WTC11 (cell line): ENCODE results near the gene SH3TC1. TPM values are rescaled to one million over a fixed set of nuclear protein-coding genes. Genes with fewer than 3 reads are reported as not detected.

ENCODE experiments used
- ATAC-seq: fragments of 200-7000 bp; cut with Tn5 transposase; 2 replicates; pipeline ENCODE4 v1.10.0; 2021; ENCODE audit warnings: mild to moderate bottlenecking, moderate library complexity
- CTCF ChIA-PET: fragments of 300-600 bp; sonication (Branson Sonifier 250); formaldehyde crosslinking; loops from one replicate; lab custom pipeline; 2021; ENCODE audit warnings: antibody characterized with exemption; lab: Charles Lee
- POLR2A ChIA-PET: fragments of 350-600 bp; sonication (Branson Sonifier 250); formaldehyde crosslinking; loops from one replicate; lab custom pipeline; 2021; ENCODE audit warnings: antibody characterized with exemption; lab: Charles Lee
- DNase-seq: peaks from one replicate; pipeline ENCODE4 v3.0.0; 2021; ENCODE audit warnings: low spot score
- H3K27ac Mint-ChIP-seq: 2 replicates; pipeline ENCODE4 v1.8.0; 2021; ENCODE audit warnings: mixed read lengths
- H3K27me3 Mint-ChIP-seq: 2 replicates; pipeline ENCODE4 v1.8.0; 2021; ENCODE audit warnings: low read depth, mild to moderate bottlenecking, moderate library complexity, mixed read lengths
- H3K36me3 Mint-ChIP-seq: 2 replicates; pipeline ENCODE4 v1.8.0; 2021; ENCODE audit warnings: mixed read lengths
- H3K4me1 Mint-ChIP-seq: 2 replicates; pipeline ENCODE4 v1.8.0; 2022; ENCODE audit warnings: mixed read lengths
- H3K4me3 Mint-ChIP-seq: 2 replicates; pipeline ENCODE4 v1.8.0; 2021; ENCODE audit warnings: mild to moderate bottlenecking, moderate library complexity, mixed read lengths
- H3K9me3 Mint-ChIP-seq: 2 replicates; pipeline ENCODE4 v1.8.0; 2021; ENCODE audit warnings: mixed read lengths
- CREM ChIP-seq: sonication (generic); formaldehyde crosslinking; IDR thresholded peaks from 2 replicates; pipeline ENCODE4 v1.8.1; 2022; ENCODE audit warnings: mild to moderate bottlenecking, missing genetic modification reagents, moderate library complexity
- FOXJ3 ChIP-seq: sonication (generic); formaldehyde crosslinking; IDR thresholded peaks from 2 replicates; pipeline ENCODE4 v1.9.0; 2021; ENCODE audit warnings: missing genetic modification reagents, mild to moderate bottlenecking, borderline replicate concordance
- FOXP1 ChIP-seq: sonication (generic); formaldehyde crosslinking; IDR thresholded peaks from 2 replicates; pipeline ENCODE4 v1.8.0; 2022; ENCODE audit warnings: missing genetic modification reagents, mild to moderate bottlenecking, moderate library complexity, borderline replicate concordance
- GTF2I ChIP-seq: fragments of 250-450 bp; sonication (Bioruptor Pico); conservative IDR thresholded peaks from 2 replicates; pipeline ENCODE4 v1.4.0; 2021; ENCODE audit warnings: mild to moderate bottlenecking
- IRF2 ChIP-seq: sonication (generic); formaldehyde crosslinking; IDR thresholded peaks from 2 replicates; pipeline ENCODE4 v1.8.0; 2022; ENCODE audit warnings: low read depth, missing genetic modification reagents, borderline replicate concordance
- KAT7 ChIP-seq: sonication (generic); formaldehyde crosslinking; IDR thresholded peaks from 2 replicates; pipeline ENCODE4 v1.8.1; 2023; ENCODE audit warnings: missing genetic modification reagents, mild to moderate bottlenecking, borderline replicate concordance
- NFATC4 ChIP-seq: fragments of 250-450 bp; sonication (Bioruptor Pico); IDR thresholded peaks from 2 replicates; pipeline ENCODE4 v1.9.0; 2021; ENCODE audit warnings: mild to moderate bottlenecking
- NFYB ChIP-seq: sonication (generic); formaldehyde crosslinking; conservative IDR thresholded peaks from 2 replicates; pipeline ENCODE4 v1.8.0; 2022; ENCODE audit warnings: low read depth, missing genetic modification reagents
- OVOL2 ChIP-seq: fragments of 250-450 bp; sonication (Bioruptor Pico); IDR thresholded peaks from 2 replicates; pipeline ENCODE4 v1.9.0; 2021; ENCODE audit warnings: mild to moderate bottlenecking, borderline replicate concordance
- SMAD4 ChIP-seq: sonication (generic); formaldehyde crosslinking; IDR thresholded peaks from 2 replicates; pipeline ENCODE4 v1.8.0; 2022; ENCODE audit warnings: mild to moderate bottlenecking, missing genetic modification reagents
- SP1 ChIP-seq: sonication (generic); formaldehyde crosslinking; conservative IDR thresholded peaks from 2 replicates; pipeline ENCODE4 v1.8.1; 2022; ENCODE audit warnings: missing genetic modification reagents
- ZNF138 ChIP-seq: sonication (generic); formaldehyde crosslinking; conservative IDR thresholded peaks from 2 replicates; pipeline ENCODE4 v1.8.1; 2022; ENCODE audit warnings: mild to moderate bottlenecking, moderate library complexity, missing genetic modification reagents
- ZNF317 ChIP-seq: sonication (generic); formaldehyde crosslinking; IDR thresholded peaks from 2 replicates; pipeline ENCODE4 v1.8.1; 2023; ENCODE audit warnings: low read depth, mild to moderate bottlenecking, moderate library complexity, missing genetic modification reagents, borderline replicate concordance
- ZNF423 ChIP-seq: fragments of 250-450 bp; sonication (Bioruptor Pico); IDR thresholded peaks from 2 replicates; pipeline ENCODE4 v2.1.2; 2022; ENCODE audit warnings: mild to moderate bottlenecking, moderate library complexity
- total RNA-seq: library from RNA; stranded (reverse); gene quantifications from 3 replicates; pipeline ENCODE4 v1.2.3, GENCODE V29; 2021
- TF ChIP-seq, protein P1 (sequence below): fragments of 200-600 bp; IDR thresholded peaks from 2 replicates; pipeline ENCODE4 v1.8.0; 2022; ENCODE audit warnings: antibody characterized with exemption
- TF ChIP-seq, protein P2 (sequence below): fragments of 250-450 bp; sonication (Bioruptor Pico); conservative IDR thresholded peaks from 2 replicates; pipeline ENCODE4 v1.9.0; 2021; ENCODE audit warnings: mild to moderate bottlenecking
- TF ChIP-seq, protein P3 (sequence below): sonication (generic); formaldehyde crosslinking; IDR thresholded peaks from 2 replicates; pipeline ENCODE4 v1.8.1; 2022; ENCODE audit warnings: missing genetic modification reagents, borderline replicate concordance
- TF ChIP-seq, protein P4 (sequence below): sonication (generic); formaldehyde crosslinking; IDR thresholded peaks from 2 replicates; pipeline ENCODE4 v1.8.0; 2022; ENCODE audit warnings: mild to moderate bottlenecking, missing genetic modification reagents
- TF ChIP-seq, protein P5 (sequence below): sonication (generic); formaldehyde crosslinking; conservative IDR thresholded peaks from 2 replicates; pipeline ENCODE4 v1.8.1; 2023; ENCODE audit warnings: mild to moderate bottlenecking, low read depth, missing genetic modification reagents, moderate library complexity

Gene SH3TC1
- total RNA-seq, 1 experiment from 2014 or later, result 0.42 TPM

DNA sequence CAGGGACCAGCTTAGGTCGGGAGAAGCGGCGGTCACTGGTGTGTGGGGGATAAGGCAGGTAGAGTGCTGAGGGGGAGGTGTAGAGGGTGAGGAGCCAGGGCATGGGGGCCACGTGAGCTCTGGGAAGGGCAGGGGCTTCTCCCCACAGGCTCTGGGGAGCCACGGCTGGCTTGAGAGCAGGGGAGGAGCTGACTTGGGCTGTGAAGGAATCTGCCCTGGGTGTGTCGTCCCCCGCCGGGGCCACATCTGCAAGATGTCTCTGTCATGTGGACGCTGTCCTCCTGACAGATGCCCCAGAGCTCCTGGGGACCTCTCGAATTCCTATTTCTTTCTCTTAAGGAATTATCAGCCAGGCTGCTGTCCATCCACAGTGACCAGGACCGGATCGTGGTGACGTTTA is 15.0 kb downstream of the SH3TC1 start (continued):
- no peak for TF ChIP-seq CREM
- TF ChIP-seq FOXP1, result no peak
- TF ChIP-seq IRF2 (CRISPR knock-in tag), result no peak
- TF ChIP-seq, protein P1, sequence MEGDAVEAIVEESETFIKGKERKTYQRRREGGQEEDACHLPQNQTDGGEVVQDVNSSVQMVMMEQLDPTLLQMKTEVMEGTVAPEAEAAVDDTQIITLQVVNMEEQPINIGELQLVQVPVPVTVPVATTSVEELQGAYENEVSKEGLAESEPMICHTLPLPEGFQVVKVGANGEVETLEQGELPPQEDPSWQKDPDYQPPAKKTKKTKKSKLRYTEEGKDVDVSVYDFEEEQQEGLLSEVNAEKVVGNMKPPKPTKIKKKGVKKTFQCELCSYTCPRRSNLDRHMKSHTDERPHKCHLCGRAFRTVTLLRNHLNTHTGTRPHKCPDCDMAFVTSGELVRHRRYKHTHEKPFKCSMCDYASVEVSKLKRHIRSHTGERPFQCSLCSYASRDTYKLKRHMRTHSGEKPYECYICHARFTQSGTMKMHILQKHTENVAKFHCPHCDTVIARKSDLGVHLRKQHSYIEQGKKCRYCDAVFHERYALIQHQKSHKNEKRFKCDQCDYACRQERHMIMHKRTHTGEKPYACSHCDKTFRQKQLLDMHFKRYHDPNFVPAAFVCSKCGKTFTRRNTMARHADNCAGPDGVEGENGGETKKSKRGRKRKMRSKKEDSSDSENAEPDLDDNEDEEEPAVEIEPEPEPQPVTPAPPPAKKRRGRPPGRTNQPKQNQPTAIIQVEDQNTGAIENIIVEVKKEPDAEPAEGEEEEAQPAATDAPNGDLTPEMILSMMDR, result no peak
- no peak for TF ChIP-seq KAT7 (CRISPR knock-in tag)
- TF ChIP-seq NFYB (CRISPR knock-in tag), result no peak

DNA sequence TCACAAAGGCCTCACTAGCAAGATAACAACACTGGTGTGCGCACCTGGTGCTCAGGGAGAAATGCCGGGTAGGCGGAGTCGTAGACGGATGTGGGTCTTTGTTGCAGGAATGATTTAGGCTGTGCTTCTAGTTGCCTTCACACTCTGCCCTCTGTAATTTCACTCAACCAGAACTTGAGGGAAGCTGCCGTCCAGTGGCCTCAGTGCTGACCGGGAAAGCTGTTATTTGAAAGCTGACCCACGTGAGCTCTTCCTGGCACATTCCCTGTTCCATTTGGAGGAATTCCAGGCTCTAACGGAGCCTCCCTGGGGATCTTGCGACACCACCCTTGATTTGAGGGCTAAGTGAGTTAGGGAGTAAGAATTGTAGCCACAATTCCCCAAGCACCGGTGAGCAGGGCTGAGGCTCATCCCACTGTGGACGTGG is 15.9 kb downstream of the SH3TC1 start:
- POLR2A ChIA-PET, result no interaction called here
- Mint-ChIP-seq H3K9me3 (no peaks in the 10 kb centered on the region), H3K4me1 (peaks cover 4% of the 10 kb centered on the region; the same call in 1 of the 2 replicates), H3K27me3 (peaks cover under 1% of the 10 kb centered on the region; the same call in 1 of the 2 replicates), H3K27ac (no peak overlapping the region), H3K4me3 (no peak overlapping the region), H3K36me3 (no peaks in the 10 kb centered on the region)
- no peak; the same call in 1 of the 2 replicates for ATAC-seq
- DNase-seq, result no peak
- CTCF ChIA-PET, result interaction anchor here (0.7 to 1.6 kb wide), 4 partner anchors 21 to 47 kb away, joined by 3 to 12 read pairs (median 4); no protein-coding TSS in a partner anchor
- TF ChIP-seq GTF2I (no peak), FOXJ3 (CRISPR knock-in tag) (no peak)
- TF ChIP-seq, protein P2, sequence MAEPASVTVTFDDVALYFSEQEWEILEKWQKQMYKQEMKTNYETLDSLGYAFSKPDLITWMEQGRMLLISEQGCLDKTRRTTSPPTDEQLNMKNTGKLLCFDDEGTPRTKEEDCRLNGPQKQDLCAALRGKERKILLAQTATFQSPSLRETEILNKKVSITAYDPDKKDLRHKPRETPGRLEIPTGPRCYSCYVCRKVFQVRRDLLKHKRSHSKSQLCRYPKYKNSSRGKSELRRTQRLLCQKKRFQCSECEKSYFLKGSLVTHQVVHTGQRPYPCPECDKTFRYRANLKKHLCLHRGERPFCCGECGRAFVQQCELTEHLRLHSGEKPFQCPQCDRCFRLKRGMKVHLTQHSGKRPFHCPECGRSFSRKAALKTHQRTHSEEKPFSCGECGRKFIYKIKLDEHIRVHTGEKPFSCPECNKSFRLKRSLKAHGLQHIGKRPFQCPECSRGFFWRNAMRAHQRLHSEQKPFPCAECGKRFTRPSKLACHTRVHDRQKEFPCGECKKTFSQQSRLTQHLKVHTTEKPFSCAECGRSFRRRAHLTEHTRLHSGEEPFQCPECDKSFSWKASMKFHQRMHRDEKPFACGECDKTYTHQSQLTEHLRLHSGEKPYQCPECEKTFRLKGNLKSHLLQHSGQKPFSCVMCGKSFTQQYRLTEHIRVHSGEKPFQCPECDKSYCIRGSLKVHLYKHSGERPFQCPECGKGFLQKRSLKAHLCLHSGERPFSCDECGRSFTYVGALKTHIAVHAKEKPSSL, result no peak
- TF ChIP-seq, protein P3, sequence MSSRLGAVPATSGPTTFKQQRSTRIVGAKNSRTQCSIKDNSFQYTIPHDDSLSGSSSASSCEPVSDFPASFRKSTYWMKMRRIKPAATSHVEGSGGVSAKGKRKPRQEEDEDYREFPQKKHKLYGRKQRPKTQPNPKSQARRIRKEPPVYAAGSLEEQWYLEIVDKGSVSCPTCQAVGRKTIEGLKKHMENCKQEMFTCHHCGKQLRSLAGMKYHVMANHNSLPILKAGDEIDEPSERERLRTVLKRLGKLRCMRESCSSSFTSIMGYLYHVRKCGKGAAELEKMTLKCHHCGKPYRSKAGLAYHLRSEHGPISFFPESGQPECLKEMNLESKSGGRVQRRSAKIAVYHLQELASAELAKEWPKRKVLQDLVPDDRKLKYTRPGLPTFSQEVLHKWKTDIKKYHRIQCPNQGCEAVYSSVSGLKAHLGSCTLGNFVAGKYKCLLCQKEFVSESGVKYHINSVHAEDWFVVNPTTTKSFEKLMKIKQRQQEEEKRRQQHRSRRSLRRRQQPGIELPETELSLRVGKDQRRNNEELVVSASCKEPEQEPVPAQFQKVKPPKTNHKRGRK (CRISPR knock-in tag), result no peak

DNA sequence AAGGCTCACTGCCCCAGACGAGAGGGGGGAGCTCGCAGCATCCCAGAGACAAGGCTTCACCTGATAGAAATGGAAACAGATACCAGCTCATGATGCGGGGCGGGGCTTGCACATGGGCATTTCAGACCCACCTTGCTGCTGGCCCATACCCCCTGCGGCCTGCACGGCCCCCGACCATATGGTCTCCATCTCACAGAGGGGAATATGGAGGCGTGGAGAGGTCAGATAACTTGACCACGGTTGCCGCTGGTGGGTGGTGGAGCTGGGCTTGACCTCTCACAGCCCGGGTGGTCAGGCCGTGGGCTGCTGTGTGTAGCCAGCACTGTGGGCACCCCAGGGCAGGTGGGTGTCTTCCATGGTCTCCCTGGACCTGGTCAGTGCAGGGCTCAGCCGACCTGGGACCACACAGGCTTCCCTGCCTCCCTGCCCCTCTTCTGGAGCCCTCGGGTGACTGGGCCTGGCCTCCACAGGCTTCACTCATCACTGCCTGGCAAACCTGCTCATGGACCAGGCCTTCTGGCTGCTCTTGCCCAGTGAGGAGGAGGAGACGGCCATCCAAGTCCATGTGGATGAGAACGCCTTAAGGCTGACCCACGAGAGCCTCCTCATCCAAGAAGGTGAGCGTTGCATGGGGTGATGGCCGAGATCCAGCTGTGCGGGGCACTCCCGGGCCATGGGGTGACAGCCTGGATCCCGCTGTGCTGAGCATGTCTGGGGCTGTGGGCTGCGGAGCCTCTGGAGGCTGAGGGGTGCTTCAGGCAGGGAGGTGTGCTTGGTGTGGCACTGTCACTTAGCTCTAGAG is 16.8 kb downstream of the SH3TC1 start:
- Mint-ChIP-seq H3K27ac (no peak overlapping the region), H3K9me3 (0 out of 2 replicates have a peak, but pooled peaks cover under 1% of the 10 kb centered on the region), H3K36me3 (no peaks in the 10 kb centered on the region), H3K4me1 (peaks cover 4% of the 10 kb centered on the region; the same call in 1 of the 2 replicates), H3K27me3 (peaks cover 3% of the 10 kb centered on the region; the same call in 1 of the 2 replicates), H3K4me3 (no peak overlapping the region)
- ATAC-seq (no peak), DNase-seq (no peak)
- TF ChIP-seq, protein P1, result no peak
- TF ChIP-seq, protein P4, sequence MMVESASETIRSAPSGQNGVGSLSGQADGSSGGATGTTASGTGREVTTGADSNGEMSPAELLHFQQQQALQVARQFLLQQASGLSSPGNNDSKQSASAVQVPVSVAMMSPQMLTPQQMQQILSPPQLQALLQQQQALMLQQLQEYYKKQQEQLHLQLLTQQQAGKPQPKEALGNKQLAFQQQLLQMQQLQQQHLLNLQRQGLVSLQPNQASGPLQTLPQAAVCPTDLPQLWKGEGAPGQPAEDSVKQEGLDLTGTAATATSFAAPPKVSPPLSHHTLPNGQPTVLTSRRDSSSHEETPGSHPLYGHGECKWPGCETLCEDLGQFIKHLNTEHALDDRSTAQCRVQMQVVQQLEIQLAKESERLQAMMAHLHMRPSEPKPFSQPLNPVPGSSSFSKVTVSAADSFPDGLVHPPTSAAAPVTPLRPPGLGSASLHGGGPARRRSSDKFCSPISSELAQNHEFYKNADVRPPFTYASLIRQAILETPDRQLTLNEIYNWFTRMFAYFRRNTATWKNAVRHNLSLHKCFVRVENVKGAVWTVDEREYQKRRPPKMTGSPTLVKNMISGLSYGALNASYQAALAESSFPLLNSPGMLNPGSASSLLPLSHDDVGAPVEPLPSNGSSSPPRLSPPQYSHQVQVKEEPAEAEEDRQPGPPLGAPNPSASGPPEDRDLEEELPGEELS (CRISPR knock-in tag), result no peak
- TF ChIP-seq ZNF423, result no peak
- no peak for TF ChIP-seq SMAD4 (CRISPR knock-in tag)
- no peak for TF ChIP-seq NFATC4 (CRISPR knock-in tag)
- TF ChIP-seq SP1 (CRISPR knock-in tag), result no peak
- TF ChIP-seq ZNF317, result no peak
- no peak for TF ChIP-seq ZNF138
- no peak for TF ChIP-seq OVOL2 (CRISPR knock-in tag)
- TF ChIP-seq, protein P5, sequence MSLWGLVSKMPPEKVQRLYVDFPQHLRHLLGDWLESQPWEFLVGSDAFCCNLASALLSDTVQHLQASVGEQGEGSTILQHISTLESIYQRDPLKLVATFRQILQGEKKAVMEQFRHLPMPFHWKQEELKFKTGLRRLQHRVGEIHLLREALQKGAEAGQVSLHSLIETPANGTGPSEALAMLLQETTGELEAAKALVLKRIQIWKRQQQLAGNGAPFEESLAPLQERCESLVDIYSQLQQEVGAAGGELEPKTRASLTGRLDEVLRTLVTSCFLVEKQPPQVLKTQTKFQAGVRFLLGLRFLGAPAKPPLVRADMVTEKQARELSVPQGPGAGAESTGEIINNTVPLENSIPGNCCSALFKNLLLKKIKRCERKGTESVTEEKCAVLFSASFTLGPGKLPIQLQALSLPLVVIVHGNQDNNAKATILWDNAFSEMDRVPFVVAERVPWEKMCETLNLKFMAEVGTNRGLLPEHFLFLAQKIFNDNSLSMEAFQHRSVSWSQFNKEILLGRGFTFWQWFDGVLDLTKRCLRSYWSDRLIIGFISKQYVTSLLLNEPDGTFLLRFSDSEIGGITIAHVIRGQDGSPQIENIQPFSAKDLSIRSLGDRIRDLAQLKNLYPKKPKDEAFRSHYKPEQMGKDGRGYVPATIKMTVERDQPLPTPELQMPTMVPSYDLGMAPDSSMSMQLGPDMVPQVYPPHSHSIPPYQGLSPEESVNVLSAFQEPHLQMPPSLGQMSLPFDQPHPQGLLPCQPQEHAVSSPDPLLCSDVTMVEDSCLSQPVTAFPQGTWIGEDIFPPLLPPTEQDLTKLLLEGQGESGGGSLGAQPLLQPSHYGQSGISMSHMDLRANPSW (CRISPR knock-in tag), result no peak
- no peak for TF ChIP-seq CREM
- ChIA-PET POLR2A (no interaction called here), CTCF (interaction anchor here (0.7 to 1.6 kb wide), 4 partner anchors 22 to 48 kb away, joined by 3 to 4 read pairs (median 4); no protein-coding TSS in a partner anchor)
